ENCODE measurements around the gene EFNA2. TPM values are rescaled to one million over a fixed set of nuclear protein-coding genes. Genes with fewer than 3 reads are reported as not detected.

Gene EFNA2
- total and polyA plus RNA-seq, 2 of the 4 experiments (the other 2 are of a cell fraction), result not detected

- TF ChIP-seq MAFK (IDR thresholded peaks at IDR 0.05; ENCODE audit: low read depth, low read length) (no peak), RFX5 (IDR thresholded peaks at IDR 0.05; ENCODE audit: low read depth, low read length) (no peak)
Measured at GRCh38 chr19:1275260-1275975, 10.3 kb upstream of the EFNA2 start, which contains the start of gene FAM174C (continued).

DNA sequence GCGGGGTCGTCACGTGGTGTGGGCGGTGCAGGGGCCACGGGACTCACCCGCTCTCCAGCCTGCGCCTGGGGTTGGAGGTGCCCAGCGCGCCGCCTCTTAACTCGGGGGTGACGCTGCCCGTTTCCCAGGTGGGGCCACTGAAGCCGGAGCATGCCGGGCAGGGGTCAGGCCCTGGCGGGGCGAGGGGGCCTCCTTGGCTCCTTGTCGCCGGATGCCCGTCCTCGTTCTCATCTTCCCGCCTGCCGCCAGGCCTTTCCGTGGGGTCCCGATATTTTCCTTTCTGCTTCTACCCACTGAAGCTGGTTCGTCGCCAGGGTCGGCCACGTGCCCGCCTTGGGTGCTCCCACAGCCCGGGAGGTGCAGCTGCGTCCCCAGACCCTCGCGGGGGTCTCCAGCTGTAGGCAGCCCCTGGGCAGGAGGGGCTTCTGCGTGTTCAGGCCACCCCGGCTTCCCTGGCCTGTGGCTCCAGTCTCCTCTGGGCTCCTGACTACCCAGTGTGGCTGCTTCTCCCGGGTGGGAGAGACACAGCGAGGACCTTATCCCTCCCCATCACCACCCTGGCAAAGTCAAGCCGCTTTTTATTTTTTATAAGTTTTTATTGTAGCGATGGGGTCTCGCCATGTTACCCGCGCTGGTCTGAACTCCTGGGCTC, 9.6 kb upstream of the EFNA2 start:
- Histone ChIP-seq H4K5ac (ENCODE audit: low read depth, low read length) (peak overlapping the region; percentile 33), H3K4me1 (ENCODE audit: control insufficient read depth, insufficient read depth, low read length) (peaks cover 20% of the 10 kb centered on the region), H3K79me1 (ENCODE audit: low read depth in 1 of 2, low read length in 2 of 2) (peaks cover 22 to 60% of the 10 kb centered on the region in 2 experiments; a peak in 3 of 4 replicates), H4K8ac (ENCODE audit: low read depth in 2 of 2, low read length in 2 of 2) (peak overlapping the region; percentile 59 to 86), H2BK5ac (ENCODE audit: low read depth, low read length, poor library complexity, severe bottlenecking) (peak overlapping the region; percentile 65), H3K27me3 (ENCODE audit: control insufficient read depth, insufficient read depth, low read length) (no peaks in the 10 kb centered on the region), H2AFZ (replicated peaks; ENCODE audit: low read length, poor library complexity) (peak overlapping the region; percentile 96), H2AK9ac (replicated peaks; ENCODE audit: low read depth, low read length, poor library complexity) (peak overlapping the region; percentile 100), H2BK20ac (ENCODE audit: low read depth, low read length) (no peak overlapping the region), H3K9me3 (ENCODE audit: control insufficient read depth, insufficient read depth, low read length) (no peaks in the 10 kb centered on the region), H3K18ac (ENCODE audit: low read depth, low read length) (peak overlapping the region; percentile 8; the same call in 1 of the 2 replicates), H3K27ac (ENCODE audit: insufficient read depth, low read length) (peak overlapping the region; percentile 88), H3K14ac (replicated peaks; ENCODE audit: low read depth, low read length) (peak overlapping the region; percentile 97), H3K4me3 (ENCODE audit: insufficient read depth, low read depth, low read length) (peak overlapping the region; percentile 60), H4K20me1 (ENCODE audit: insufficient read depth, low read length) (peaks cover 59% of the 10 kb centered on the region), H3K9me1 (ENCODE audit: insufficient read depth, low read length) (no peaks in the 10 kb centered on the region; the same call in 1 of the 2 replicates), H3K36me3 (ENCODE audit: control insufficient read depth, insufficient read depth, low read length) (peaks cover 48% of the 10 kb centered on the region), H4K91ac (ENCODE audit: insufficient read depth, low read depth, low read length) (peak overlapping the region; percentile 66), H3K9ac (ENCODE audit: low read depth, low read length) (peak overlapping the region; percentile 81), H2BK15ac (ENCODE audit: low read depth, low read length) (no peak overlapping the region), H2AK5ac (ENCODE audit: low read depth, low read length) (peak overlapping the region; percentile 94), H2BK120ac (ENCODE audit: low read depth, low read length) (no peak overlapping the region), H3K4ac (ENCODE audit: low read depth, low read length) (peak overlapping the region; percentile 86), H3K56ac (ENCODE audit: extremely low read depth, insufficient read depth, low read length) (peak overlapping the region; percentile 32; the same call in 1 of the 2 replicates), H3K4me2 (ENCODE audit: low read depth, low read length) (peak overlapping the region; percentile 82), H3K23ac (ENCODE audit: low read depth, low read length) (peak overlapping the region; percentile 93)
- CTCF ChIA-PET, result no interaction called here
- no TSS peak for BruUV-seq (replicated peaks)
- DNase-seq (no peak), ATAC-seq (ENCODE audit: low read depth) (no peak)
- POLR2A ChIA-PET (ENCODE audit: unreplicated experiment), result no interaction called here
- in situ Hi-C loops (cut with MboI; ENCODE audit: low sequenced_read_pairs) (no loop called here), intact Hi-C loops (cut with micrococcal nuclease) (loop anchor here (5.0 kb wide), 2 partner anchors 86 to 131 kb away; partner anchors contain the start of gene DAZAP1), dilution Hi-C loops (cut with HindIII; ENCODE audit: low sequenced_read_pairs, unreplicated experiment) (no loop called here)
- 40% methylated on average over 7 of the region's 43 CpGs; no CpG with 5 or more reads in 1 of the 2 experiments for WGBS, 2 experiments (ENCODE audit: extremely low coverage in 2 of 2, insufficient read length in 1 of 2)
- TF ChIP-seq CEBPB (IDR thresholded peaks at IDR 0.05; ENCODE audit: low read depth, low read length), result no peak
- TF ChIP-seq FOS (IDR thresholded peaks at IDR 0.05; ENCODE audit: low read depth, low read length), result no peak
- TF ChIP-seq MAFK (IDR thresholded peaks at IDR 0.05; ENCODE audit: low read depth, low read length), result no peak
- no peak for TF ChIP-seq NFE2L2 (IDR thresholded peaks at IDR 0.05; ENCODE audit: low read depth, low read length)
- no peak for TF ChIP-seq SMC3 (IDR thresholded peaks at IDR 0.05; ENCODE audit: low read depth, low read length)
- TF ChIP-seq CHD1 (IDR thresholded peaks at IDR 0.05; ENCODE audit: low read depth, low read length), result no peak
- no peak for TF ChIP-seq MAZ (IDR thresholded peaks at IDR 0.05; ENCODE audit: borderline replicate concordance, low read depth, low read length)
- no peak for TF ChIP-seq CTCF (conservative IDR thresholded peaks at IDR 0.05; ENCODE audit: low read depth, low read length)
- no peak for TF ChIP-seq USF2 (IDR thresholded peaks at IDR 0.05; ENCODE audit: low read depth, low read length)
- TF ChIP-seq RCOR1 (IDR thresholded peaks at IDR 0.05; ENCODE audit: insufficient replicate concordance, low read length), result no peak

All from IMR-90 (cell line).